Neural progenitor cell (in vitro differentiated cells): ENCODE data around the gene RAB5A. TPM values are rescaled to one million over a fixed set of nuclear protein-coding genes. Genes with fewer than 3 reads are reported as not detected.

ENCODE experiments used
- DNase-seq: peaks from one replicate; pipeline ENCODE4 v3.0.0-alpha.2; 2016; ENCODE audit warnings: low spot score
- H2AFZ ChIP-seq: fragments of 200-600 bp; sonication (generic); replicated peaks from 2 replicates; pipeline ENCODE4 v1.6.1; 2016; ENCODE audit warnings: antibody characterized with exemption
- H3F3A ChIP-seq: fragments of 200-600 bp; sonication (generic); 2 replicates; pipeline ENCODE4 v1.6.1; 2016; ENCODE audit warnings: antibody characterized with exemption, low read depth
- H3K27ac ChIP-seq: fragments of 200-600 bp; sonication (generic); 2 replicates; pipeline ENCODE4 v1.5.1; 2016; ENCODE audit warnings: mild to moderate bottlenecking
- H3K27me3 ChIP-seq: fragments of 200-600 bp; sonication (generic); 2 replicates; pipeline ENCODE4 v1.6.1; 2016; ENCODE audit warnings: mild to moderate bottlenecking, moderate library complexity
- H3K36me3 ChIP-seq: fragments of 200-600 bp; sonication (generic); 2 replicates; pipeline ENCODE4 v1.5.1; 2016
- H3K4me1 ChIP-seq: fragments of 200-600 bp; sonication (generic); 2 replicates; pipeline ENCODE4 v1.6.1; 2016; ENCODE audit warnings: mixed run types
- H3K4me2 ChIP-seq: fragments of 200-600 bp; sonication (generic); 2 replicates; pipeline ENCODE4 v1.6.1; 2016
- H3K4me3 ChIP-seq: fragments of 200-600 bp; sonication (generic); 2 replicates; pipeline ENCODE4 v1.5.1; 2016
- H3K79me2 ChIP-seq: fragments of 200-600 bp; sonication (generic); 2 replicates; pipeline ENCODE4 v1.6.1; 2016; ENCODE audit warnings: low read depth
- H3K9ac ChIP-seq: fragments of 200-600 bp; sonication (generic); 2 replicates; pipeline ENCODE4 v1.6.1; 2016
- H3K9me3 ChIP-seq: fragments of 200-600 bp; sonication (generic); 2 replicates; pipeline ENCODE4 v1.5.1; 2016; ENCODE audit warnings: low read depth
- H4K20me1 ChIP-seq: fragments of 200-600 bp; sonication (generic); 2 replicates; pipeline ENCODE4 v1.6.1; 2016; ENCODE audit warnings: low read depth
- H3K27ac Mint-ChIP-seq: 3 replicates; pipeline ENCODE4 v1.8.0; 2021; ENCODE audit warnings: mixed read lengths
- H3K27me3 Mint-ChIP-seq: 2 replicates; pipeline ENCODE4 v1.8.0; 2022; ENCODE audit warnings: low read depth, mild to moderate bottlenecking, inconsistent platforms, moderate library complexity, mixed read lengths; ENCODE audit not compliant: insufficient read depth
- H3K36me3 Mint-ChIP-seq: 3 replicates; pipeline ENCODE4 v1.8.0; 2021; ENCODE audit warnings: mixed read lengths
- H3K4me1 Mint-ChIP-seq: 3 replicates; pipeline ENCODE4 v1.8.0; 2021; ENCODE audit warnings: mixed read lengths
- H3K4me3 Mint-ChIP-seq: 3 replicates; pipeline ENCODE4 v1.8.0; 2021; ENCODE audit warnings: mild to moderate bottlenecking, moderate library complexity, mixed read lengths
- H3K9me3 Mint-ChIP-seq: 3 replicates; pipeline ENCODE4 v1.8.0; 2020; ENCODE audit warnings: mixed read lengths
- CTCF ChIP-seq: fragments of 200-600 bp; sonication (generic); IDR thresholded peaks from 2 replicates; pipeline ENCODE4 v1.5.1; 2017; ENCODE audit warnings: antibody characterized with exemption, mild to moderate bottlenecking
- EZH2 ChIP-seq: fragments of 200-600 bp; sonication (generic); IDR thresholded peaks from 2 replicates; pipeline ENCODE4 v1.6.1; 2017; ENCODE audit warnings: antibody characterized with exemption, mild to moderate bottlenecking, moderate library complexity
- EZH2phosphoT487 ChIP-seq: fragments of 200-600 bp; sonication (generic); IDR thresholded peaks from 2 replicates; pipeline ENCODE4 v1.6.1; 2017; ENCODE audit warnings: antibody characterized with exemption
- total RNA-seq: library from RNA; depleted of rRNA; stranded (reverse); fragments of >200 nt; gene quantifications from 2 replicates; pipeline ENCODE4 v1.2.3, GENCODE V29; 2015; ENCODE audit warnings: low replicate concordance

RAB5A gene
- total RNA-seq, 1 donor from 2014 or later = 96.3 TPM

- no peak overlapping the region for H3K4me2 ChIP-seq
- H2AFZ ChIP-seq = no peak overlapping the region
- H3K79me2 ChIP-seq = no peaks in the 10 kb centered on the region
- no peaks in the 10 kb centered on the region for H3K36me3 Mint-ChIP-seq
- no peaks in the 10 kb centered on the region for H3K9me3 Mint-ChIP-seq
- H3K27me3 Mint-ChIP-seq = no peaks in the 10 kb centered on the region
- no peaks in the 10 kb centered on the region for H3K9me3 ChIP-seq
- DNase-seq = no peak
- no peaks in the 10 kb centered on the region for H4K20me1 ChIP-seq
- no peaks in the 10 kb centered on the region for H3K4me1 Mint-ChIP-seq
- H3F3A ChIP-seq = no peaks in the 10 kb centered on the region
- H3K4me1 ChIP-seq = no peaks in the 10 kb centered on the region
- H3K27ac ChIP-seq = no peak overlapping the region
- H3K4me3 Mint-ChIP-seq = no peak overlapping the region
- TF ChIP-seq EZH2 (no peak), EZH2phosphoT487 (no peak), CTCF (no peak)
- H3K27ac Mint-ChIP-seq = no peak overlapping the region
- no peak overlapping the region for H3K9ac ChIP-seq
- H3K27me3 ChIP-seq = no peaks in the 10 kb centered on the region
- no peaks in the 10 kb centered on the region for H3K36me3 ChIP-seq
- no peak overlapping the region for H3K4me3 ChIP-seq
Measured at GRCh38 chr3:19997502-19997901, 50.6 kb downstream of the RAB5A start.

- H3K9ac ChIP-seq = no peak overlapping the region
- TF ChIP-seq CTCF = no peak
- TF ChIP-seq EZH2 = no peak
- no peak for TF ChIP-seq EZH2phosphoT487
- no peaks in the 10 kb centered on the region for H3K79me2 ChIP-seq
- H3K4me1 Mint-ChIP-seq = no peaks in the 10 kb centered on the region
- no peaks in the 10 kb centered on the region for H3K36me3 ChIP-seq
- H3K4me2 ChIP-seq = no peak overlapping the region
- H3K27ac Mint-ChIP-seq = no peak overlapping the region
- no peaks in the 10 kb centered on the region for H3K27me3 Mint-ChIP-seq
- no peaks in the 10 kb centered on the region for H3K4me1 ChIP-seq
- H3K9me3 Mint-ChIP-seq = no peaks in the 10 kb centered on the region
- no peaks in the 10 kb centered on the region for H3K9me3 ChIP-seq
- no peak overlapping the region for H3K4me3 Mint-ChIP-seq
- H3K36me3 Mint-ChIP-seq = no peaks in the 10 kb centered on the region
- no peak overlapping the region for H2AFZ ChIP-seq
- H3K27ac ChIP-seq = no peak overlapping the region
- no peak for DNase-seq
- no peaks in the 10 kb centered on the region for H3K27me3 ChIP-seq
- no peak overlapping the region for H3K4me3 ChIP-seq
- no peaks in the 10 kb centered on the region for H3F3A ChIP-seq
- no peaks in the 10 kb centered on the region for H4K20me1 ChIP-seq
Measured at GRCh38 chr3:20001932-20002331, 55.0 kb downstream of the RAB5A start.

- H3K4me3 Mint-ChIP-seq = no peak overlapping the region
- H3K27me3 ChIP-seq = no peaks in the 10 kb centered on the region
- no peak overlapping the region for H3K9ac ChIP-seq
- H3K4me1 ChIP-seq = no peaks in the 10 kb centered on the region
- no peaks in the 10 kb centered on the region for H3F3A ChIP-seq
- no peak overlapping the region for H2AFZ ChIP-seq
- H3K27ac ChIP-seq = no peak overlapping the region
- no peaks in the 10 kb centered on the region for H3K36me3 ChIP-seq
- H3K4me1 Mint-ChIP-seq = no peaks in the 10 kb centered on the region
- H3K27me3 Mint-ChIP-seq = no peaks in the 10 kb centered on the region
- no peaks in the 10 kb centered on the region for H3K9me3 ChIP-seq
- H3K79me2 ChIP-seq = no peaks in the 10 kb centered on the region
- no peak for TF ChIP-seq CTCF
- no peak for TF ChIP-seq EZH2
- TF ChIP-seq EZH2phosphoT487 = no peak
- H3K4me2 ChIP-seq = no peak overlapping the region
- H3K36me3 Mint-ChIP-seq = no peaks in the 10 kb centered on the region
- H3K4me3 ChIP-seq = no peak overlapping the region
- DNase-seq = no peak
- no peaks in the 10 kb centered on the region for H4K20me1 ChIP-seq
- no peak overlapping the region for H3K27ac Mint-ChIP-seq
- H3K9me3 Mint-ChIP-seq = no peaks in the 10 kb centered on the region
Measured at GRCh38 chr3:20007960-20008359, 61.1 kb downstream of the RAB5A start.
